Measurements from ENCODE around the gene DPEP2NB. TPM values are rescaled to one million over a fixed set of nuclear protein-coding genes. Genes with fewer than 3 reads are reported as not detected.
A peak's percentile ranks its signal among the peaks of the same experiment; 100 is the strongest.

DPEP2NB gene
- total RNA-seq, 2 donors from 2014 or later, result not detected

DNA sequence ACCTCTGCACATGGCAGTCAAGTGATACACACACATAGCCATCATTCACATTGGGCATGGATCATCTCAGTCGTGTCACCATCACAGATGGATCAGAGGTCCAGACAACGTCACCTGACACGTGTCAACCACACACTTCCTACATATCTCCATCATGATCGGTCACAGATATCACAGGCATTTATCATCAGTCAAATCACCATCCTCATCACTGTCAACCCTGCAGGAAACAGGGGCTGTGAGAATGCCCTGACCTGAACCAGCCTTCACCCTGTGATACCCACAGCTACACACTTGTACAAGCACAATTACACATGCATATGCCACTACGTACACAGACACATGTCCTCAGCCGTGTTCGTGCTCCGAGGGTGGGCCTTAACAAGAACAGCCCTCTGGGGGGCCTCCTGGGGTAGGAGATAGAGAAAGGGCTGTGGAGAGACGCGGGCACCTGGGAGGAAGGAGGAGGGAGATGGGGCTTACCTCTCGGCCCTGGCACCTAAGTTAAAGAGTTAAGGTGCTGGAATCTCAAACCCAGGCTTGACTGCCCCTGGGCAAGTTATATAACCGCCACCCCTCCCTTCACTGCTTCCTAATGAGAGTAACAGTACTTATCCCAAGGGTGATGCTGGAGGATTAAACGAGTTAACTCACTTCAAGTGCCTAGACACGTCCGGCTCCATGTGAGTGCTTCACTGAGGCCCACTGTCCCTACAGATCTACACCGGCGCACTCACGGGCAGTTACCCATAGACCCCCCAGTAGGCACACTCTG lies 48.3 kb downstream of the DPEP2NB start:
- Histone ChIP-seq H3K27me3 (replicated peaks; ENCODE audit: insufficient read depth) (no peaks in the 10 kb centered on the region), H3K9me3 (no peaks in the 10 kb centered on the region), H3K4me1 (ENCODE audit: control insufficient read depth in 1 of 2, low read depth in 2 of 2) (peaks cover 26 to 52% of the 10 kb centered on the region in 2 donors), H3K27ac (peak overlapping the region; percentile 94 to 96), H3K4me3 (peak overlapping the region; percentile 84), H3K36me3 (peaks cover 11% of the 10 kb centered on the region)
- no peak for ATAC-seq (ENCODE audit: insufficient number of reproducible peaks, low FRiP score, low read depth)
- DNase-seq (ENCODE audit: low spot score), result no peak
- TF ChIP-seq, protein P1, sequence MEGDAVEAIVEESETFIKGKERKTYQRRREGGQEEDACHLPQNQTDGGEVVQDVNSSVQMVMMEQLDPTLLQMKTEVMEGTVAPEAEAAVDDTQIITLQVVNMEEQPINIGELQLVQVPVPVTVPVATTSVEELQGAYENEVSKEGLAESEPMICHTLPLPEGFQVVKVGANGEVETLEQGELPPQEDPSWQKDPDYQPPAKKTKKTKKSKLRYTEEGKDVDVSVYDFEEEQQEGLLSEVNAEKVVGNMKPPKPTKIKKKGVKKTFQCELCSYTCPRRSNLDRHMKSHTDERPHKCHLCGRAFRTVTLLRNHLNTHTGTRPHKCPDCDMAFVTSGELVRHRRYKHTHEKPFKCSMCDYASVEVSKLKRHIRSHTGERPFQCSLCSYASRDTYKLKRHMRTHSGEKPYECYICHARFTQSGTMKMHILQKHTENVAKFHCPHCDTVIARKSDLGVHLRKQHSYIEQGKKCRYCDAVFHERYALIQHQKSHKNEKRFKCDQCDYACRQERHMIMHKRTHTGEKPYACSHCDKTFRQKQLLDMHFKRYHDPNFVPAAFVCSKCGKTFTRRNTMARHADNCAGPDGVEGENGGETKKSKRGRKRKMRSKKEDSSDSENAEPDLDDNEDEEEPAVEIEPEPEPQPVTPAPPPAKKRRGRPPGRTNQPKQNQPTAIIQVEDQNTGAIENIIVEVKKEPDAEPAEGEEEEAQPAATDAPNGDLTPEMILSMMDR (IDR thresholded peaks at IDR 0.05), result no peak

DNA sequence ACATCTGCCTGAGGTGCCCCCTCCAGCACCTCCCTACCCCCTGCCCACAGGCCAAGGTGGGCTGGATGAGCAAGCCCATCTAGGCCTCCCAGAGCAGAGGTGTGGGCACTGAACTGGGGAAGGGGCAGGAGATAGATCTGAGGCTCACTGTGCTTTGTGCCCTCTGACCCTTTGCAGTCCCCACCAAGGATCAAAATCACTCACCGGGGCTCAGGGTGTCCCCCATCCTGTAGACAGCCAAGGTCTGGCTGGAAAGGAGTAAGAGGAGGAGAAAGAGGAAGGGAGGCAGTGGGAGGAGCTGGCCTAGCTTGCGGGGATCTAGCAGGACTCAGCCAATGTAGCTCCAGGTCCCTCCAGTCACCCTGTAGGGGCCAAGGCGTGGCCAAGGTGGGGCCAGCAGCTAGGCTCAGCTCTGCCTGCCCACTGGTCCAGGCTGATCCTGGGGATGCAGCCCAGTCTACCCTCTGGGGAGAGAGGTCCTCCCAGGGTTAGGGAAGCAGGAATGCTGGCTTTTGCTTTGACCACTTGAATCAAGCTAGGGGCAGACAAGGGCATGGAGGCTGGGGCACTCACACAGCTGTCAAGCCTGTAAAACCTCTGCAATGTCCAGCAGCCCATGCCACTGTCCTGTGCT lies 49.0 kb downstream of the DPEP2NB start:
- ATAC-seq (ENCODE audit: insufficient number of reproducible peaks, low FRiP score, low read depth) (no peak), DNase-seq (ENCODE audit: low spot score) (no peak)
- Histone ChIP-seq H3K4me1 (ENCODE audit: control insufficient read depth in 1 of 2, low read depth in 2 of 2) (peaks cover 26 to 59% of the 10 kb centered on the region in 2 donors), H3K9me3 (no peaks in the 10 kb centered on the region), H3K4me3 (peak overlapping the region; percentile 84), H3K36me3 (peaks cover 18% of the 10 kb centered on the region), H3K27ac (peak overlapping the region; percentile 94 to 96), H3K27me3 (replicated peaks; ENCODE audit: insufficient read depth) (no peaks in the 10 kb centered on the region)
- TF ChIP-seq, protein P1 (IDR thresholded peaks at IDR 0.05), result no peak

DNA sequence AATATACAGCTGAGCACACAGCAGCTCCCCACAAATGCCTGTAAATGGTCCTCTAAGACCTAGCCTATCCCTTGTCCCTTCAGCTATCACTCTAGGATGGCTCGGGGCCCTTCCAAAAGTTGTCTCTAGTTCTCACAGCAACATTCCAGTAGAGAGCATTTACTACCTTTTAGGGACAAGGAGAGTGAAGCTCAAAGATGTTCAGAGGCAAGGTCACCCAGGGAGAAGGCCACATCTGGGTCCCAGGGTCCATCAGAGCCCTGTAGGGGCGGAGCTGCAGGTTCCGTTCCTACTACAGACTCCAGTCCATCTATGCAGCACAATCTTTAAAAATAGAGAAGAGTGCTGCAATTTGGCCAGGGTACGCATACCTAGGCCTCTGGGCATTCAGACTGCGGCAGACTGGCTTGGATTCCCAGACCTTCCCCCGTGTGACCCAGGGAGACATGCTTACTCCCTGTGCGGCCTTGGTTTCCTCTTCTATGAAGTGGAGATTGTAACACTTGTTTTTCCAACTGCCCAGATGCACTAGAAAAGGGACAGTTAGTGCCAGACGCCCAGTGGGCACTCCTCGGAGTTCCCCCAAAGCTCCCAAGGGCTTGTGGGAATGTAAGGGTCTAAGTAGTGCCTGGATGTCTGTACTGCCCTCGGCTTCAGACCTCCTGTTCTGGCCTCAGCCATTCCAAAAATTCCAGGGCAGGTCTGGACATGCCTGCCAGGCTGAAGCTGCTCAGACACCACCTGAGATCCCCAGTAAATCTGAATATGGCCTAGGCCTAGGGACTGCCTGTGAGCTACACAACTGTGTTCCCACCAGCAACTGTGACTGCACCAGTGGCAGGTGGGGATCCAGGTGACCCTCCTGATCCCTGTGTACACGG lies 49.8 kb downstream of the DPEP2NB start:
- Histone ChIP-seq H3K4me3 (peak overlapping the region; percentile 84), H3K36me3 (peaks cover 25% of the 10 kb centered on the region), H3K27ac (peak overlapping the region; percentile 94 to 96), H3K4me1 (ENCODE audit: control insufficient read depth in 1 of 2, low read depth in 2 of 2) (peaks cover 26 to 61% of the 10 kb centered on the region in 2 donors), H3K9me3 (no peaks in the 10 kb centered on the region), H3K27me3 (replicated peaks; ENCODE audit: insufficient read depth) (no peaks in the 10 kb centered on the region)
- TF ChIP-seq, protein P1 (IDR thresholded peaks at IDR 0.05), result no peak
- DNase-seq (ENCODE audit: low spot score) (no peak), ATAC-seq (ENCODE audit: insufficient number of reproducible peaks, low FRiP score, low read depth) (no peak)

DNA sequence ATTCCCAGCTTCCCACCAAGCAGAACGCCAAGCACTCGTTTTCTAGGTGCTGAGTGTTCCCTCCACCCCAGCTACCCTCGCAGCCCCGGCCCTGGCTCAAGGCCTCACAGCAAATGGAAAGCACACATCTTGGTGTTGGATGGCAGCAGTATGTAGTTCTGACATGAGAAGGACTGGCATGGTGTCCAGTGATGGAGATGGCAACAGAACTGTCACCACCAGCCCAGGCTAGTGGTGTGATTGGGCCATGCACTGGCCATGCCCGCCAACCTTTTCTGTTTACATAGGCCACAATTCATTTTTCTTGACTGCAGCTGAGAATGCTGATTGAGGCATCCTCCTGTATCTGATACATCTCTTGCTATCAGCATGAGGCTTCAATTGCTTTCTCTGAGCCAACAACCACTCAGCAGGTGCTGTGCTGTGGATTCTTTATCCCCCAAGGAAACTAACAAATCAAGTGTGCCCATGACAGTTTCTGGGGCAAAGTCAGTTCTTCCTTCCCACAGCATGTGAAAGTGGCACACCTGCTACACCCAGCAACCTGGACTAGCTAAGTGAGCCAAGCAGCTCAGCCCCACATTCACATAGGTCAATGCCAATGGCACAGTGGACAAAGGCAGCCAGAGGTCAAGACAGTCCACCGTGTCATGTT lies 51.1 kb downstream of the DPEP2NB start:
- peak overlapping the region; percentile 41 for H3K4me3 ChIP-seq
- no peaks in the 10 kb centered on the region for H3K9me3 ChIP-seq
- TF ChIP-seq, protein P1 (IDR thresholded peaks at IDR 0.05), result no peak
- H3K27ac ChIP-seq, result peak overlapping the region; percentile 55 to 94
- DNase-seq (ENCODE audit: low spot score), result no peak
- peaks cover 38% of the 10 kb centered on the region for H3K36me3 ChIP-seq
- no peaks in the 10 kb centered on the region for H3K27me3 ChIP-seq (replicated peaks; ENCODE audit: insufficient read depth)
- no peak for ATAC-seq (ENCODE audit: insufficient number of reproducible peaks, low FRiP score, low read depth)
- peaks cover 33 to 73% of the 10 kb centered on the region in 2 donors for H3K4me1 ChIP-seq (ENCODE audit: control insufficient read depth in 1 of 2, low read depth in 2 of 2)
